GM12878 (cell line): ENCODE measurements around the gene PHF2.

ENCODE experiments used
- BHLHE40 ChIP-seq, 2 experiments: fragments of 450-650 bp in 1 of 2; IDR thresholded peaks; 2 replicates each; pipeline ENCODE4 v1.6.1; 2011 to 2017; ENCODE audit warnings: low read depth in 2 of 2, borderline replicate concordance in 1 of 2, improper control_type of control experiment in 1 of 2, low read length in 1 of 2, mild to moderate bottlenecking in 1 of 2
- GABPA ChIP-seq: IDR thresholded peaks from 2 replicates; pipeline ENCODE4 v1.6.1; 2014; ENCODE audit warnings: antibody characterized with exemption, low read depth, mild to moderate bottlenecking, inconsistent platforms
- HDAC2 ChIP-seq: fragments of 200-600 bp; sonication (generic); IDR thresholded peaks from 2 replicates; pipeline ENCODE4 v1.6.1; 2017
- RCOR1 ChIP-seq: conservative IDR thresholded peaks from 2 replicates; pipeline ENCODE4 v1.6.1; 2012; ENCODE audit warnings: low read depth, low read length, improper control_type of control experiment
- SMARCA5 ChIP-seq: fragments of 450-650 bp; IDR thresholded peaks from 2 replicates; pipeline ENCODE4 v1.6.1; 2017; ENCODE audit warnings: mild to moderate bottlenecking
- SUZ12 ChIP-seq: fragments of 200-600 bp; sonication (generic); IDR thresholded peaks from one replicate; pipeline ENCODE4 v1.6.1; 2018; ENCODE audit warnings: antibody characterized with exemption, mild to moderate bottlenecking; ENCODE audit not compliant: unreplicated experiment
- TCF3 ChIP-seq: IDR thresholded peaks from 2 replicates; pipeline ENCODE4 v1.6.1; 2012; ENCODE audit warnings: low read depth, mild to moderate bottlenecking, low read length, borderline replicate concordance; ENCODE audit not compliant: insufficient read depth
- TCF7 ChIP-seq: IDR thresholded peaks from 2 replicates; pipeline ENCODE4 v1.6.1; 2014; ENCODE audit warnings: antibody characterized with exemption, borderline replicate concordance
- ZZZ3 ChIP-seq: IDR thresholded peaks from 2 replicates; pipeline ENCODE4 v1.6.1; 2011; ENCODE audit warnings: low read depth; ENCODE audit not compliant: control insufficient read depth, insufficient read length
- TF ChIP-seq, protein P1 (sequence below): fragments of 450-650 bp; IDR thresholded peaks from 2 replicates; pipeline ENCODE4 v1.6.1; 2017; ENCODE audit warnings: mild to moderate bottlenecking
- TF ChIP-seq, protein P2 (sequence below): IDR thresholded peaks from 2 replicates; pipeline ENCODE4 v1.6.1; 2011; ENCODE audit warnings: low read depth, low read length, improper control_type of control experiment, borderline replicate concordance
- TF ChIP-seq, protein P3 (sequence below): fragments of 450-650 bp; IDR thresholded peaks from 2 replicates; pipeline ENCODE4 v1.6.1; 2016; ENCODE audit warnings: mild to moderate bottlenecking, moderate library complexity, borderline replicate concordance
- TF ChIP-seq, protein P4 (sequence below): fragments of 450-650 bp; IDR thresholded peaks from 2 replicates; pipeline ENCODE4 v1.6.1; 2017; ENCODE audit warnings: mild to moderate bottlenecking, low read depth, inconsistent platforms; ENCODE audit not compliant: poor library complexity, severe bottlenecking
- TF ChIP-seq, protein P5 (sequence below), 3 experiments: IDR thresholded peaks in 2 of 3; conservative IDR thresholded peaks in 1 of 3; 2 replicates each; pipeline ENCODE4 v1.5.1; 2011; ENCODE audit warnings: low read depth in 3 of 3, low read length in 3 of 3, mild to moderate bottlenecking in 3 of 3, control low read depth in 2 of 3, moderate library complexity in 2 of 3, inconsistent platforms in 1 of 3, mixed read lengths in 1 of 3; ENCODE audit not compliant: control insufficient read depth in 2 of 3, insufficient read depth in 1 of 3; ENCODE audit errors: extremely low read depth in 1 of 3

DNA sequence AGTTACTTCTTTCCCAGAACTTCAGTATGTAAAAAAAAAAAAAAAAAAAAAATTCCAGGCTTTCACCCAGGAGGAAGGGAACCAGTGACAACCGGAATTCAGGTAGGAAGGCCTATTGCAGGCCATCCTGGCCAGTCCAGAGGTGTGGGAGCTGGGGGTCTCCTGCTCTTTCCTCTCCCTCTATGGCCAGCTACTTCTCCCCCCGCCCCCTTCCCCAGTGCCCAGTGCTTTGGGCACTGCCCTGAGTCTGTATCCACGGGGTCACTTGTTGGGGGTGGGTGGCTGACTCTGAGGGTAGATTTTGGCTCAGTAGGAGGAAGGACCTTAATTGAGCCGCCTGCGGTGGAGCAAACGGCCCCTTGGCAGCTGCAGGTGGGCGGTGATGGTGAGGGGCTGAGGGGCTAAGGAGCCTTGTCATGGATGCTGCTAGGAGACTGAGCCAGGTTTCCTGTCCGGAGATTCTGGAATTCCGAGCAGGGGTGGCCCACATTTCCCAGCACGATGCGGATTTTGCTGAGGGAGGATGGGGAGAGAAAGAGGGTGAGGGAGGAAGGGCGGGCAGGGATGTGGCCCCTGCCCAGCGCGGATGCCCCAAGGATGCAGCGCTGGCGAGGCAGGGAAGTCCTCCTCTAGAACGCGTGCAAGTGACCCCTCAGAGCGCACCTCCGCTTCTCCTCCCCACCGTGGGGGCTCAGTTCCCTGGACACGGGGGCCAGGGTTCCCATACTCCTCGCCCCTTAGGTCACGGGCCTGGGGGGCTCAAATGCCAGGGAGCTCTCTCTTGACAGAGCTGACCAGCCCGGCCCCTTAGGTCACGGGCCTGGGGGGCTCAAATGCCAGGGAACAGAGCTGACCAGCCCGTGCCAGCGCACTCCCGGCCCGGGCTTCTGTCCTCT, 1.2 kb upstream of the PHF2 start:
- TF ChIP-seq, protein P1, sequence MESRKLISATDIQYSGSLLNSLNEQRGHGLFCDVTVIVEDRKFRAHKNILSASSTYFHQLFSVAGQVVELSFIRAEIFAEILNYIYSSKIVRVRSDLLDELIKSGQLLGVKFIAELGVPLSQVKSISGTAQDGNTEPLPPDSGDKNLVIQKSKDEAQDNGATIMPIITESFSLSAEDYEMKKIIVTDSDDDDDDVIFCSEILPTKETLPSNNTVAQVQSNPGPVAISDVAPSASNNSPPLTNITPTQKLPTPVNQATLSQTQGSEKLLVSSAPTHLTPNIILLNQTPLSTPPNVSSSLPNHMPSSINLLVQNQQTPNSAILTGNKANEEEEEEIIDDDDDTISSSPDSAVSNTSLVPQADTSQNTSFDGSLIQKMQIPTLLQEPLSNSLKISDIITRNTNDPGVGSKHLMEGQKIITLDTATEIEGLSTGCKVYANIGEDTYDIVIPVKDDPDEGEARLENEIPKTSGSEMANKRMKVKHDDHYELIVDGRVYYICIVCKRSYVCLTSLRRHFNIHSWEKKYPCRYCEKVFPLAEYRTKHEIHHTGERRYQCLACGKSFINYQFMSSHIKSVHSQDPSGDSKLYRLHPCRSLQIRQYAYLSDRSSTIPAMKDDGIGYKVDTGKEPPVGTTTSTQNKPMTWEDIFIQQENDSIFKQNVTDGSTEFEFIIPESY, result no peak
- TF ChIP-seq RCOR1 (no peak), HDAC2 (no peak), GABPA (no peak), TCF3 (no peak), SMARCA5 (no peak), SUZ12 (no peak), ZZZ3 (no peak), TCF7 (no peak), BHLHE40 (IDR thresholded peaks at IDR 0.05; ENCODE audit: borderline replicate concordance in 1 of 2, low read depth in 2 of 2, low read length in 1 of 2) (no peak)
- TF ChIP-seq, protein P2, sequence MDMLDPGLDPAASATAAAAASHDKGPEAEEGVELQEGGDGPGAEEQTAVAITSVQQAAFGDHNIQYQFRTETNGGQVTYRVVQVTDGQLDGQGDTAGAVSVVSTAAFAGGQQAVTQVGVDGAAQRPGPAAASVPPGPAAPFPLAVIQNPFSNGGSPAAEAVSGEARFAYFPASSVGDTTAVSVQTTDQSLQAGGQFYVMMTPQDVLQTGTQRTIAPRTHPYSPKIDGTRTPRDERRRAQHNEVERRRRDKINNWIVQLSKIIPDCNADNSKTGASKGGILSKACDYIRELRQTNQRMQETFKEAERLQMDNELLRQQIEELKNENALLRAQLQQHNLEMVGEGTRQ, result no peak
- TF ChIP-seq, protein P3, sequence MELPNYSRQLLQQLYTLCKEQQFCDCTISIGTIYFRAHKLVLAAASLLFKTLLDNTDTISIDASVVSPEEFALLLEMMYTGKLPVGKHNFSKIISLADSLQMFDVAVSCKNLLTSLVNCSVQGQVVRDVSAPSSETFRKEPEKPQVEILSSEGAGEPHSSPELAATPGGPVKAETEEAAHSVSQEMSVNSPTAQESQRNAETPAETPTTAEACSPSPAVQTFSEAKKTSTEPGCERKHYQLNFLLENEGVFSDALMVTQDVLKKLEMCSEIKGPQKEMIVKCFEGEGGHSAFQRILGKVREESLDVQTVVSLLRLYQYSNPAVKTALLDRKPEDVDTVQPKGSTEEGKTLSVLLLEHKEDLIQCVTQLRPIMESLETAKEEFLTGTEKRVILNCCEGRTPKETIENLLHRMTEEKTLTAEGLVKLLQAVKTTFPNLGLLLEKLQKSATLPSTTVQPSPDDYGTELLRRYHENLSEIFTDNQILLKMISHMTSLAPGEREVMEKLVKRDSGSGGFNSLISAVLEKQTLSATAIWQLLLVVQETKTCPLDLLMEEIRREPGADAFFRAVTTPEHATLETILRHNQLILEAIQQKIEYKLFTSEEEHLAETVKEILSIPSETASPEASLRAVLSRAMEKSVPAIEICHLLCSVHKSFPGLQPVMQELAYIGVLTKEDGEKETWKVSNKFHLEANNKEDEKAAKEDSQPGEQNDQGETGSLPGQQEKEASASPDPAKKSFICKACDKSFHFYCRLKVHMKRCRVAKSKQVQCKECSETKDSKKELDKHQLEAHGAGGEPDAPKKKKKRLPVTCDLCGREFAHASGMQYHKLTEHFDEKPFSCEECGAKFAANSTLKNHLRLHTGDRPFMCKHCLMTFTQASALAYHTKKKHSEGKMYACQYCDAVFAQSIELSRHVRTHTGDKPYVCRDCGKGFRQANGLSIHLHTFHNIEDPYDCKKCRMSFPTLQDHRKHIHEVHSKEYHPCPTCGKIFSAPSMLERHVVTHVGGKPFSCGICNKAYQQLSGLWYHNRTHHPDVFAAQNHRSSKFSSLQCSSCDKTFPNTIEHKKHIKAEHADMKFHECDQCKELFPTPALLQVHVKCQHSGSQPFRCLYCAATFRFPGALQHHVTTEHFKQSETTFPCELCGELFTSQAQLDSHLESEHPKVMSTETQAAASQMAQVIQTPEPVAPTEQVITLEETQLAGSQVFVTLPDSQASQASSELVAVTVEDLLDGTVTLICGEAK, result no peak
- TF ChIP-seq, protein P4, sequence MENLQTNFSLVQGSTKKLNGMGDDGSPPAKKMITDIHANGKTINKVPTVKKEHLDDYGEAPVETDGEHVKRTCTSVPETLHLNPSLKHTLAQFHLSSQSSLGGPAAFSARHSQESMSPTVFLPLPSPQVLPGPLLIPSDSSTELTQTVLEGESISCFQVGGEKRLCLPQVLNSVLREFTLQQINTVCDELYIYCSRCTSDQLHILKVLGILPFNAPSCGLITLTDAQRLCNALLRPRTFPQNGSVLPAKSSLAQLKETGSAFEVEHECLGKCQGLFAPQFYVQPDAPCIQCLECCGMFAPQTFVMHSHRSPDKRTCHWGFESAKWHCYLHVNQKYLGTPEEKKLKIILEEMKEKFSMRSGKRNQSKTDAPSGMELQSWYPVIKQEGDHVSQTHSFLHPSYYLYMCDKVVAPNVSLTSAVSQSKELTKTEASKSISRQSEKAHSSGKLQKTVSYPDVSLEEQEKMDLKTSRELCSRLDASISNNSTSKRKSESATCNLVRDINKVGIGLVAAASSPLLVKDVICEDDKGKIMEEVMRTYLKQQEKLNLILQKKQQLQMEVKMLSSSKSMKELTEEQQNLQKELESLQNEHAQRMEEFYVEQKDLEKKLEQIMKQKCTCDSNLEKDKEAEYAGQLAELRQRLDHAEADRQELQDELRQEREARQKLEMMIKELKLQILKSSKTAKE, result no peak
- TF ChIP-seq, protein P5, sequence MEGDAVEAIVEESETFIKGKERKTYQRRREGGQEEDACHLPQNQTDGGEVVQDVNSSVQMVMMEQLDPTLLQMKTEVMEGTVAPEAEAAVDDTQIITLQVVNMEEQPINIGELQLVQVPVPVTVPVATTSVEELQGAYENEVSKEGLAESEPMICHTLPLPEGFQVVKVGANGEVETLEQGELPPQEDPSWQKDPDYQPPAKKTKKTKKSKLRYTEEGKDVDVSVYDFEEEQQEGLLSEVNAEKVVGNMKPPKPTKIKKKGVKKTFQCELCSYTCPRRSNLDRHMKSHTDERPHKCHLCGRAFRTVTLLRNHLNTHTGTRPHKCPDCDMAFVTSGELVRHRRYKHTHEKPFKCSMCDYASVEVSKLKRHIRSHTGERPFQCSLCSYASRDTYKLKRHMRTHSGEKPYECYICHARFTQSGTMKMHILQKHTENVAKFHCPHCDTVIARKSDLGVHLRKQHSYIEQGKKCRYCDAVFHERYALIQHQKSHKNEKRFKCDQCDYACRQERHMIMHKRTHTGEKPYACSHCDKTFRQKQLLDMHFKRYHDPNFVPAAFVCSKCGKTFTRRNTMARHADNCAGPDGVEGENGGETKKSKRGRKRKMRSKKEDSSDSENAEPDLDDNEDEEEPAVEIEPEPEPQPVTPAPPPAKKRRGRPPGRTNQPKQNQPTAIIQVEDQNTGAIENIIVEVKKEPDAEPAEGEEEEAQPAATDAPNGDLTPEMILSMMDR (IDR thresholded peaks at IDR 0.05 in 2 of 3, conservative IDR thresholded peaks at IDR 0.05 in 1 of 3; ENCODE audit: control insufficient read depth in 2 of 3, extremely low read depth in 1 of 3, insufficient read depth in 1 of 3, low read depth in 3 of 3, low read length in 3 of 3), result no peak
